ENCODE results near the gene KCNJ18. TPM values are rescaled to one million over a fixed set of nuclear protein-coding genes. Genes with fewer than 3 reads are reported as not detected.
"Not testable (repeated sequence)": the region's sequence is repeated elsewhere in the genome, so short reads cannot be mapped to it uniquely, and the experiment has no call there.

Gene KCNJ18
- total RNA-seq (2014; rRNA removed) (0.12 and 0.51 TPM in 2 replicates), Bru-seq, nascent RNA (not detected), BruChase-seq, experiment 1, labeled RNA remaining after a 6-hour chase (not detected), BruChase-seq, experiment 2, labeled RNA remaining after a 2-hour chase (percentile 6 among the genes with signal in this experiment)
- long read RNA-seq, result 0 reads

GRCh38 chr17:21691883-21692703 lies at the start of gene KCNJ18:
KCNJ18 (plus strand) TSS chr17:21692523; CDS start chr17:21702787, 10,264 bp downstream.
- POLR2A ChIA-PET (ENCODE audit: unreplicated experiment); ATAC-seq; H3K4me3 ChIP-seq (ENCODE audit: low read length); CTCF ChIA-PET; H3K9me2 ChIP-seq (replicated peaks; ENCODE audit: low read length); H3K79me2 ChIP-seq (ENCODE audit: low read length); DNase-seq; H3K9me3 ChIP-seq (ENCODE audit: low read length); H2AFZ ChIP-seq (ENCODE audit: low read length); H4K20me1 ChIP-seq (ENCODE audit: low read length); H3K9ac ChIP-seq (ENCODE audit: low read length); H3K36me3 ChIP-seq (ENCODE audit: low read depth, low read length); H3K4me1 ChIP-seq (ENCODE audit: insufficient read depth, low read length); H3K27me3 ChIP-seq (ENCODE audit: low read length); H3K4me2 ChIP-seq (ENCODE audit: low read length); H3K27ac ChIP-seq (ENCODE audit: low read length); BruUV-seq (replicated peaks); H3F3A ChIP-seq (ENCODE audit: low read length, unreplicated experiment); intact Hi-C loops (cut with micrococcal nuclease): not testable (repeated sequence)
- peak; percentile 23; the same call in 1 of the 2 replicates for TF ChIP-seq CTCF (conservative IDR thresholded peaks at IDR 0.05; ENCODE audit: low read depth, low read length)

- H3K27me3 ChIP-seq (ENCODE audit: low read length); DNase-seq; BruUV-seq (replicated peaks); H3K36me3 ChIP-seq (ENCODE audit: low read depth, low read length); POLR2A ChIA-PET (ENCODE audit: unreplicated experiment); ATAC-seq; H3F3A ChIP-seq (ENCODE audit: low read length, unreplicated experiment); H3K79me2 ChIP-seq (ENCODE audit: low read length); H3K9me2 ChIP-seq (replicated peaks; ENCODE audit: low read length); H2AFZ ChIP-seq (ENCODE audit: low read length); H3K4me2 ChIP-seq (ENCODE audit: low read length); H3K27ac ChIP-seq (ENCODE audit: low read length); H3K4me1 ChIP-seq (ENCODE audit: insufficient read depth, low read length); H3K4me3 ChIP-seq (ENCODE audit: low read length); intact Hi-C loops (cut with micrococcal nuclease); H4K20me1 ChIP-seq (ENCODE audit: low read length); H3K9me3 ChIP-seq (ENCODE audit: low read length); H3K9ac ChIP-seq (ENCODE audit: low read length); CTCF ChIA-PET: not testable (repeated sequence)
These were observed 44.2 kb upstream of the KCNJ18 start for GRCh38 chr17:21648125-21648524.

GRCh38 chr17:21650043-21650442 lies 42.3 kb upstream of the KCNJ18 start:
- intact Hi-C loops (cut with micrococcal nuclease); H3K4me1 ChIP-seq (ENCODE audit: insufficient read depth, low read length); H3K79me2 ChIP-seq (ENCODE audit: low read length); H3F3A ChIP-seq (ENCODE audit: low read length, unreplicated experiment); H3K9me2 ChIP-seq (replicated peaks; ENCODE audit: low read length); H3K27me3 ChIP-seq (ENCODE audit: low read length); H3K4me2 ChIP-seq (ENCODE audit: low read length); H3K36me3 ChIP-seq (ENCODE audit: low read depth, low read length); H3K9ac ChIP-seq (ENCODE audit: low read length); H3K4me3 ChIP-seq (ENCODE audit: low read length); H3K27ac ChIP-seq (ENCODE audit: low read length); CTCF ChIA-PET; ATAC-seq; H3K9me3 ChIP-seq (ENCODE audit: low read length); H2AFZ ChIP-seq (ENCODE audit: low read length); POLR2A ChIA-PET (ENCODE audit: unreplicated experiment); H4K20me1 ChIP-seq (ENCODE audit: low read length); BruUV-seq (replicated peaks); DNase-seq: not testable (repeated sequence)

- intact Hi-C loops (cut with micrococcal nuclease); H3K4me3 ChIP-seq (ENCODE audit: low read length); H2AFZ ChIP-seq (ENCODE audit: low read length); CTCF ChIA-PET; H3K27me3 ChIP-seq (ENCODE audit: low read length); H3K4me2 ChIP-seq (ENCODE audit: low read length); H3K4me1 ChIP-seq (ENCODE audit: insufficient read depth, low read length); H3K9me3 ChIP-seq (ENCODE audit: low read length); H3K79me2 ChIP-seq (ENCODE audit: low read length); DNase-seq; H3K9me2 ChIP-seq (replicated peaks; ENCODE audit: low read length); H4K20me1 ChIP-seq (ENCODE audit: low read length); BruUV-seq (replicated peaks); POLR2A ChIA-PET (ENCODE audit: unreplicated experiment); H3K36me3 ChIP-seq (ENCODE audit: low read depth, low read length); H3F3A ChIP-seq (ENCODE audit: low read length, unreplicated experiment); H3K27ac ChIP-seq (ENCODE audit: low read length); ATAC-seq; H3K9ac ChIP-seq (ENCODE audit: low read length): not testable (repeated sequence)
These were observed 40.3 kb upstream of the KCNJ18 start for GRCh38 chr17:21652049-21652448.

- H3F3A ChIP-seq (ENCODE audit: low read length, unreplicated experiment); intact Hi-C loops (cut with micrococcal nuclease); H3K9ac ChIP-seq (ENCODE audit: low read length); BruUV-seq (replicated peaks); H3K4me2 ChIP-seq (ENCODE audit: low read length); H3K4me3 ChIP-seq (ENCODE audit: low read length); CTCF ChIA-PET; H4K20me1 ChIP-seq (ENCODE audit: low read length); POLR2A ChIA-PET (ENCODE audit: unreplicated experiment); ATAC-seq; H3K27ac ChIP-seq (ENCODE audit: low read length); H2AFZ ChIP-seq (ENCODE audit: low read length); H3K9me2 ChIP-seq (replicated peaks; ENCODE audit: low read length); H3K27me3 ChIP-seq (ENCODE audit: low read length); H3K36me3 ChIP-seq (ENCODE audit: low read depth, low read length); DNase-seq; H3K9me3 ChIP-seq (ENCODE audit: low read length); H3K79me2 ChIP-seq (ENCODE audit: low read length); H3K4me1 ChIP-seq (ENCODE audit: insufficient read depth, low read length): not testable (repeated sequence)
These were observed 39.1 kb upstream of the KCNJ18 start for GRCh38 chr17:21653211-21653610.

- H3K9me2 ChIP-seq (replicated peaks; ENCODE audit: low read length); H3K27me3 ChIP-seq (ENCODE audit: low read length); ATAC-seq; H3K27ac ChIP-seq (ENCODE audit: low read length); intact Hi-C loops (cut with micrococcal nuclease); H3F3A ChIP-seq (ENCODE audit: low read length, unreplicated experiment); H3K4me3 ChIP-seq (ENCODE audit: low read length); BruUV-seq (replicated peaks); DNase-seq; H3K4me1 ChIP-seq (ENCODE audit: insufficient read depth, low read length); H4K20me1 ChIP-seq (ENCODE audit: low read length); H2AFZ ChIP-seq (ENCODE audit: low read length); H3K4me2 ChIP-seq (ENCODE audit: low read length); H3K9ac ChIP-seq (ENCODE audit: low read length); H3K9me3 ChIP-seq (ENCODE audit: low read length); POLR2A ChIA-PET (ENCODE audit: unreplicated experiment); CTCF ChIA-PET; H3K79me2 ChIP-seq (ENCODE audit: low read length); H3K36me3 ChIP-seq (ENCODE audit: low read depth, low read length): not testable (repeated sequence)
These were observed 35.6 kb upstream of the KCNJ18 start for GRCh38 chr17:21656518-21657309.
